GM12892 (cell line): ENCODE results near the gene SERPING1.
"Not testable (repeated sequence)": the region's sequence is repeated elsewhere in the genome, so short reads cannot be mapped to it uniquely, and the experiment has no call there.

ENCODE experiments used
- DNase-seq: peaks from one replicate; pipeline ENCODE4 v3.0.0; 2011; ENCODE audit not compliant: insufficient read length
- FAIRE-seq: peaks from 2 replicates; lab custom pipeline; 2011; peaks lifted over from hg19 to GRCh38; lab: Jason Lieb, UNC
- POLR2A ChIP-seq: IDR thresholded peaks from 2 replicates; pipeline ENCODE4 v1.6.1; 2011; ENCODE audit warnings: low read depth, low read length, control low read depth
- POLR2AphosphoS5 ChIP-seq: IDR thresholded peaks from 2 replicates; pipeline ENCODE4 v1.6.1; 2011; ENCODE audit warnings: low read depth, low read length, control low read depth
- TAF1 ChIP-seq: IDR thresholded peaks from 2 replicates; pipeline ENCODE4 v1.6.1; 2011; ENCODE audit warnings: low read depth, mild to moderate bottlenecking, control low read depth, low read length, borderline replicate concordance

The SERPING1 gene

GRCh38 chr11:57649826-57650738 lies 52.6 kb downstream of the SERPING1 start, which contains the start of gene YPEL4:
Gene YPEL4, minus strand, starts transcription at chr11:57649912. Its CDS starts 2,805 bp downstream, at chr11:57647107.
- DNase-seq = no peak
- peak; percentile 58 for FAIRE-seq

GRCh38 chr11:57650739-57651090 lies 53.2 kb downstream of the SERPING1 start:
- DNase-seq (no peak), FAIRE-seq (no peak)

More at GRCh38 chr11:57649826-57650738, 52.6 kb downstream of the SERPING1 start, which contains the start of gene YPEL4:
- no peak for TF ChIP-seq TAF1
- no peak for TF ChIP-seq POLR2A
- no peak for TF ChIP-seq POLR2AphosphoS5

GRCh38 chr11:57651408-57651807 lies 53.9 kb downstream of the SERPING1 start:
- no peak for DNase-seq
- TF ChIP-seq TAF1 (no peak), POLR2AphosphoS5 (no peak), POLR2A (no peak)
- no peak for FAIRE-seq

More at GRCh38 chr11:57650739-57651090, 53.2 kb downstream of the SERPING1 start:
- no peak for TF ChIP-seq TAF1
- TF ChIP-seq POLR2A = no peak
- TF ChIP-seq POLR2AphosphoS5 = no peak

GRCh38 chr11:57652230-57652629 lies 54.7 kb downstream of the SERPING1 start:
- not testable (repeated sequence) for FAIRE-seq, DNase-seq

- no peak for FAIRE-seq
- DNase-seq = no peak
Measured at GRCh38 chr11:57652662-57653061, 55.2 kb downstream of the SERPING1 start.

GRCh38 chr11:57653163-57653562 lies 55.7 kb downstream of the SERPING1 start:
- no peak for FAIRE-seq
- TF ChIP-seq POLR2A (no peak), POLR2AphosphoS5 (no peak), TAF1 (no peak)

More at GRCh38 chr11:57652662-57653061, 55.2 kb downstream of the SERPING1 start:
- TF ChIP-seq TAF1 = no peak
- TF ChIP-seq POLR2A = no peak
- no peak for TF ChIP-seq POLR2AphosphoS5

GRCh38 chr11:57656885-57657193 lies 59.4 kb downstream of the SERPING1 start:
- no peak for FAIRE-seq
- TF ChIP-seq POLR2AphosphoS5 = no peak
- DNase-seq = no peak

More at GRCh38 chr11:57653163-57653562, 55.7 kb downstream of the SERPING1 start:
- DNase-seq = no peak

- TF ChIP-seq POLR2A = peak; percentile 71
- peak; percentile 34; the same call in 1 of the 2 replicates for TF ChIP-seq POLR2AphosphoS5
- no peak for TF ChIP-seq TAF1
- FAIRE-seq (peak; percentile 100), DNase-seq (peak; percentile 90)
Measured at GRCh38 chr11:57657194-57658022, 59.9 kb downstream of the SERPING1 start, which contains the start of gene CLP1. Gene CLP1, plus strand, starts transcription at chr11:57657762. Its CDS starts 1,715 bp downstream, at chr11:57659477.

- FAIRE-seq = peak; percentile 38
- no peak for TF ChIP-seq TAF1
- no peak for TF ChIP-seq POLR2AphosphoS5
- no peak for TF ChIP-seq POLR2A
- no peak for DNase-seq
Measured at GRCh38 chr11:57658023-57658361, 60.5 kb downstream of the SERPING1 start.

GRCh38 chr11:57659669-57660068 lies 62.2 kb downstream of the SERPING1 start:
- no peak for DNase-seq
- no peak for TF ChIP-seq TAF1
- no peak for TF ChIP-seq POLR2A
- TF ChIP-seq POLR2AphosphoS5 = no peak
- FAIRE-seq = no peak

- TF ChIP-seq POLR2A (no peak), TAF1 (no peak), POLR2AphosphoS5 (no peak)
- DNase-seq (no peak), FAIRE-seq (no peak)
Measured at GRCh38 chr11:57662893-57663292, 65.4 kb downstream of the SERPING1 start.

- DNase-seq (no peak), FAIRE-seq (no peak)
- TF ChIP-seq POLR2A (no peak), POLR2AphosphoS5 (no peak), TAF1 (no peak)
Measured at GRCh38 chr11:57663975-57664374, 66.5 kb downstream of the SERPING1 start.
